Smooth muscle cell (in vitro differentiated cells): Measurements from ENCODE around the gene NIPA2. TPM values are rescaled to one million over a fixed set of nuclear protein-coding genes. Genes with fewer than 3 reads are reported as not detected.

ENCODE experiments used
- DNase-seq: peaks from one replicate; lab custom pipeline; 2025; ENCODE audit not compliant: unreplicated experiment; lab: John Stamatoyannopoulos, UW
- H2AFZ ChIP-seq: fragments of 200-600 bp; sonication (generic); 2 replicates; pipeline ENCODE4 v1.6.0; 2016; ENCODE audit warnings: antibody characterized with exemption, low read depth, mild to moderate bottlenecking
- H3F3A ChIP-seq: fragments of 200-600 bp; sonication (generic); 2 replicates; pipeline ENCODE4 v1.6.0; 2017; ENCODE audit warnings: antibody characterized with exemption, low read depth
- H3K27ac ChIP-seq: fragments of 200-600 bp; sonication (generic); 2 replicates; pipeline ENCODE4 v1.5.1; 2016; ENCODE audit warnings: low read depth, mild to moderate bottlenecking
- H3K27me3 ChIP-seq: fragments of 200-600 bp; sonication (generic); 2 replicates; pipeline ENCODE4 v1.6.1; 2016; ENCODE audit warnings: low read depth, mild to moderate bottlenecking
- H3K36me3 ChIP-seq: fragments of 200-600 bp; sonication (generic); 2 replicates; pipeline ENCODE4 v1.5.1; 2016; ENCODE audit warnings: low read depth
- H3K4me1 ChIP-seq: fragments of 200-600 bp; sonication (generic); 2 replicates; pipeline ENCODE4 v1.5.1; 2016; ENCODE audit warnings: low read depth
- H3K4me2 ChIP-seq: fragments of 200-600 bp; sonication (generic); 2 replicates; pipeline ENCODE4 v1.6.0; 2016; ENCODE audit warnings: mild to moderate bottlenecking
- H3K4me3 ChIP-seq: fragments of 200-600 bp; sonication (generic); 2 replicates; pipeline ENCODE4 v1.5.1; 2016; ENCODE audit warnings: mild to moderate bottlenecking
- H3K79me2 ChIP-seq: fragments of 200-600 bp; sonication (generic); 2 replicates; pipeline ENCODE4 v1.6.0; 2016; ENCODE audit warnings: low read depth, mild to moderate bottlenecking
- H3K9ac ChIP-seq: fragments of 200-600 bp; sonication (generic); 2 replicates; pipeline ENCODE4 v1.6.0; 2016; ENCODE audit warnings: low read depth
- H3K9me3 ChIP-seq: fragments of 200-600 bp; sonication (generic); replicated peaks from 2 replicates; pipeline ENCODE4 v1.5.1; 2016; ENCODE audit warnings: low read depth
- H4K20me1 ChIP-seq: fragments of 200-600 bp; sonication (generic); 2 replicates; pipeline ENCODE4 v1.6.0; 2016; ENCODE audit warnings: low read depth
- CTCF ChIP-seq: fragments of 200-600 bp; sonication (generic); IDR thresholded peaks from 2 replicates; pipeline ENCODE4 v1.5.1; 2017; ENCODE audit warnings: borderline replicate concordance, mild to moderate bottlenecking, antibody characterized with exemption; ENCODE audit not compliant: insufficient read depth, poor library complexity, severe bottlenecking
- WGBS: methylation state at CpG from one replicate; pipeline ENCODE4 v1.1.7; 2016; ENCODE audit warnings: low lambda C conversion rate; 5-methylcytosine and 5-hydroxymethylcytosine counted together
- polyA plus RNA-seq: library from polyadenylated mRNA; unstranded; fragments of >200 nt; fragmentation: Nextera tagmentation; extraction: Ambion mirVana; gene quantifications from 2 replicates; pipeline ENCODE4 v1.2.1, GENCODE V29; 2016
- total RNA-seq: library from RNA; depleted of rRNA; stranded (reverse); fragments of >200 nt; gene quantifications from 2 replicates; pipeline ENCODE4 v1.2.3, GENCODE V29; 2014

NIPA2 gene
- total and polyA plus RNA-seq, 2 experiments from 2014 or later, result 44.7 to 70.5 TPM

- H3K27ac ChIP-seq, result no peak overlapping the region
- no peaks in the 10 kb centered on the region for H3K4me1 ChIP-seq
- H3K27me3 ChIP-seq, result no peaks in the 10 kb centered on the region
- 100% methylated on average over 1 of the region's 1 CpG for WGBS
- H3K4me2 ChIP-seq, result no peak overlapping the region
- no peak for DNase-seq
- no peaks in the 10 kb centered on the region for H3K9me3 ChIP-seq
- TF ChIP-seq CTCF, result no peak
- H2AFZ ChIP-seq, result no peak overlapping the region
- no peaks in the 10 kb centered on the region for H4K20me1 ChIP-seq
- H3K9ac ChIP-seq, result no peak overlapping the region
- H3K4me3 ChIP-seq, result no peak overlapping the region
- H3K36me3 ChIP-seq, result peaks cover 9% of the 10 kb centered on the region
- peaks cover 7% of the 10 kb centered on the region for H3K79me2 ChIP-seq
- no peaks in the 10 kb centered on the region for H3F3A ChIP-seq
These were observed 18.2 kb downstream of the NIPA2 start for GRCh38 chr15:22856659-22857058.

GRCh38 chr15:22861161-22861560 is 22.7 kb downstream of the NIPA2 start:
- Histone ChIP-seq H3K36me3 (peaks cover 8% of the 10 kb centered on the region), H3K4me3 (no peak overlapping the region), H3K79me2 (peaks cover 25% of the 10 kb centered on the region), H3K4me1 (no peaks in the 10 kb centered on the region), H3K9me3 (no peaks in the 10 kb centered on the region), H3K9ac (no peak overlapping the region), H3K4me2 (no peak overlapping the region), H3F3A (peaks cover 6% of the 10 kb centered on the region), H3K27ac (no peak overlapping the region), H3K27me3 (no peaks in the 10 kb centered on the region), H4K20me1 (peaks cover 21% of the 10 kb centered on the region), H2AFZ (no peak overlapping the region)
- no peak for TF ChIP-seq CTCF
- WGBS, result 91% methylated on average over 2 of the region's 2 CpGs
- no peak for DNase-seq

- Histone ChIP-seq H3K36me3 (peaks cover 22% of the 10 kb centered on the region), H2AFZ (no peak overlapping the region)
These were observed 24.9 kb downstream of the NIPA2 start for GRCh38 chr15:22863356-22863755.

More at GRCh38 chr15:22863356-22863755, 24.9 kb downstream of the NIPA2 start:
- no peak for DNase-seq
- H3K27me3 ChIP-seq, result no peaks in the 10 kb centered on the region
- no peak overlapping the region for H3K4me3 ChIP-seq
- WGBS, result 99% methylated on average over 3 of the region's 3 CpGs
- no peaks in the 10 kb centered on the region for H3K4me1 ChIP-seq
- H3K9ac ChIP-seq, result no peak overlapping the region
- peaks cover 6% of the 10 kb centered on the region for H3F3A ChIP-seq
- no peak overlapping the region for H3K27ac ChIP-seq
- TF ChIP-seq CTCF, result no peak
- H3K79me2 ChIP-seq, result peaks cover 20% of the 10 kb centered on the region
- H3K4me2 ChIP-seq, result no peak overlapping the region
- peaks cover 27% of the 10 kb centered on the region for H4K20me1 ChIP-seq
- H3K9me3 ChIP-seq, result no peaks in the 10 kb centered on the region
